ENCODE measurements around the gene LRCH4.
"Not testable (repeated sequence)": the region's sequence is repeated elsewhere in the genome, so short reads cannot be mapped to it uniquely, and the experiment has no call there.

The LRCH4 gene

DNA sequence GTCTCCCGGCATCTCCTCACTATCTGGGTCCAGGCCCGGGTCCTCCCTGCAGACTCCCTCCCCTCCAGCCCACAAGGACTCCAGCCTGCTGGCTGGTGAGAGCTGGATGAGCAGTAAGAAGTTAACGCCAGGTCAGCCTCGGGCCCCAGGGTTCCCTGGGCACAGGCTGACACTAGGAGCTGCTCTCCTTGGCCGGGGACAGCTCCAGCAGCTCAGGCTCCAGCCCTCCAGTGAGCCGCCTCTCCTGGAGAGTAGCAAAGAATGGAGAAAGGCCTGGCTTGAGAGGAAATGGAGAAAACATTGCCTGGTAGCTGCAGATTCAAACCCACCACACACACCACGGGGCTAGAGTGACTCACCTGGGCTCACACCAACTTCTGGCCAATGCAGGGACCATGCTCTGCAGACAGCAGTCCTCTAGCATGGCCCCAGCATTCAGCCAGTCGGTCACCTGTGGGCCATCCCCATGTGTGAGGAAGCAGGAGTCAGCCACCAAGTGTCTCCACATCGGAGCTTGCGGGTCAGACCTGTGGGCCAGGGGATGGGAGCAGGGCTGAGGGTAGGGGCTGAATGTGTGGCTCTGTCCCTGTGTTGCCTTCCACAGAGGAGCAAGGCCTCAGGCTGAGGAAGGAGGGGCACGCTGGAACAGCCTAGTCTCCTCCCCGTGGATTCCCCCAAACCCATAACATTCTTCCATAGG, 18.7 kb downstream of the LRCH4 start:
- peak; percentile 69 for DNase-seq

- no peak for DNase-seq
These were observed 19.9 kb downstream of the LRCH4 start for GRCh38 chr7:100566018-100566531.

DNA sequence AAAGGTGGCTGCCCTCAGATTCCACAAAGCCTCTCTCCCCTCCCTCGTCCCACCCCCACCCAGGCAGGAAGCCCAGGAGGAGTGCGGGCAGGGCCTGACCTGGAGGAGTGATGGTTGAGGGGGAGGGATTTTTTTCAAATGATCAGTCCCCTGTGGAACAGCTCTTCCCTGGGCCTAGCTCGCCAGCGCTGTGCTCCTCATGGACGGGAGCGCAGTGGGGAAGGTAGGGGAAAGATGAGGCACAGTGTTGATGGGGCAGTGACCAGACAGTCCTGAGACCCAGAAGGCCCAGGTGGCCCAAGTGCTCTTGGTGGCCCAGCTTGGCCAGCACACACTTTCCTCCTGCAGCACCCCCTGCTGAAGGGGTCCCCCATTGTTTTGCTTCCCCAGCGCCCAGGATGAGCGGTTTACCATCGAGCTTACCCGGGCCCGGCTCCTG, 20.8 kb downstream of the LRCH4 start:
- no peak for DNase-seq

GRCh38 chr7:100564405-100564804, 21.5 kb downstream of the LRCH4 start:
- DNase-seq = not testable (repeated sequence)

DNA sequence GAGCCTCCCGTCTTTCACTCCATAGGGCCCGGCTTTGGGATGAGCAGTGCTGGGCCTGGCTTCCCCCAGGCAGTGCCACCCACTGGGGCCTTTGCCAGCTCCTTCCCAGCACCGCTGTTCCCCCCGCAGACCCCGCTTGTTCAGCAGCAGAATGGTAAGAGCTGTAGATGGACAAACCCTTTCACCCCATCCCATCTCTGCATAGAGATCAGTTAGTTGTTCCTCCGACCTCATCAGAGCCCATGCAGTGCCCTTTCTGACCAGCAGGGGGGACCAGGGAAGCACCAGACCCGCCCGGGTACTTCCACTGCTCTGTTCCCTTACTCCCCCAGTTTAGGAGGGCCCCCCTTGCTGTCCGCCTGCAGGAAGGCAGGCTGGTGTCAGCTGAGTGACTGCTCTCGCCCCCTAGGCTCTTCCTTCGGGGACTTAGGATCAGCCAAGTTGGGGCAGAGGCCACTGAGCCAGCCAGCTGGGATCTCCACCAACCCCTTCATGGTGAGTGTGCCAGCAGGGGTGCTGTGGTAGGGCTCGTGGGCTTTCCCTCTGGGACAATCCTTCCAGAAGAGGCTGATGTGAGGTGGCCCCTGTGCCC, 22.0 kb downstream of the LRCH4 start:
- peak; percentile 86 for DNase-seq

DNA sequence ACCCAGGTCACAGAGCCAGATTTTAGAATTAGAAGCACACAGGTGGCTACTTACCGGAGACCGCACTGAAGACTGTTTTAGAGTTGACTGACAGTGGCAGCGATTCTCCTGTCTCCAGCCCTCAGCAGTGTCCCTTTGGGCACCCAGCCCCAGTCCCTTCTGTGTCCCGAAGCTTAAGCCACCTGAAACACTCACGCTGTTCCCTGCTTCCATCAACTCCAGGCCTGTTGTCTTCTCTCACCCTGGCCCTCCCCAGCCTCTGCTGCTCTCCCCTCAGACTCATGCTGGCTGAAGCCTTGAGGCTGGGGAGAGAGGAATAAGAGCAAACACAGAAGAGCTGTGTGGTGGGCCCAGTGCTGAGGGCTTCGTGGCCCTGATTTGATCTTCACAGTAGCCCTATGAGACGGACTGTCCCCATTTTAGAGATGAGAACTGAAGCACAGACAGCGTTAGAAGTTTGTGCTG, 22.8 kb downstream of the LRCH4 start:
- no peak for DNase-seq

- DNase-seq = no peak
These were observed 23.5 kb downstream of the LRCH4 start for GRCh38 chr7:100562195-100563099.

GRCh38 chr7:100561491-100562194, 24.3 kb downstream of the LRCH4 start:
- DNase-seq = no peak

GRCh38 chr7:100559127-100559526, 26.8 kb downstream of the LRCH4 start:
- DNase-seq = no peak

- no peak for DNase-seq
These were observed 29.4 kb downstream of the LRCH4 start for GRCh38 chr7:100556541-100556940.

DNA sequence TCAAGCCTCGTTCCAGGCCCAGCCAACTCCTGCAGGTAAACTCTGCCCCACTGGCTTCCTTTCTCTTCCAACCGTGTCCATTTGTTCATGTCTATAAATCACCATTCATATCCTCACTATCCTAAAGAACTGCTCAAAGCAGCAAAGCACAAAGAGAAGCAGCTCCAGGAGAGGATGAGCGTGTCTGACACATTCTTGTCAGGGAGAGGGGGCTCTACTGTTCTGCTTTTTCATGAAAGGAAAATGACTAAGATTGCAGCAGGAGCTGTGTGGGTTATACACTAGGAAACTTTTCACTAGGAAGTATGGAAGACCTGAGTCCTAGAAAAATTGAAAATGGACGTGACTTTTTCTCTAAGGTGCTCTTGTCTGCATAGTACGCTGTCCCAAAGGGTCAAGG, 30.2 kb downstream of the LRCH4 start:
- no peak for DNase-seq

DNA sequence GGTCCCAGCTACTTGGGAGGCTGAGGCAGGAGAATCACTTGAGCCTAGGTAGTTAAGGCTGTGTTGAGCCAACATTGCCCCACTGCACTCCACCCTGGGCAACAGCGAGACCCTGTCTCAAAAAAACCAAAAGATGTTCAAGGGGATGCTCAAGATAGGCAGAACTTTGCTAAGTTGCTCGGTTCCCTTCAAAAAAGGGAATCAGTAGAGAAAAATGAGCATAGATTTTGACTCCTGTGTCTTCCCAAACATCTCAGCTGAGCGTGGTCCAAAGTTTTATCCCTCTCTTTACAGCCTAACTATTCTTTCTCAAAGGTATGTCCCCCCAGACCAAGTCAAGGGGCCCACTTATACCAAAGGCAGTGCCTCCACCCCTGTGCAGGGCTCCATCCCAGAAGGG, 32.9 kb downstream of the LRCH4 start:
- no peak for DNase-seq

- no peak for DNase-seq
These were observed 33.4 kb downstream of the LRCH4 start for GRCh38 chr7:100552532-100552931.

GRCh38 chr7:100548446-100548845, 37.5 kb downstream of the LRCH4 start:
- DNase-seq = not testable (repeated sequence)

DNA sequence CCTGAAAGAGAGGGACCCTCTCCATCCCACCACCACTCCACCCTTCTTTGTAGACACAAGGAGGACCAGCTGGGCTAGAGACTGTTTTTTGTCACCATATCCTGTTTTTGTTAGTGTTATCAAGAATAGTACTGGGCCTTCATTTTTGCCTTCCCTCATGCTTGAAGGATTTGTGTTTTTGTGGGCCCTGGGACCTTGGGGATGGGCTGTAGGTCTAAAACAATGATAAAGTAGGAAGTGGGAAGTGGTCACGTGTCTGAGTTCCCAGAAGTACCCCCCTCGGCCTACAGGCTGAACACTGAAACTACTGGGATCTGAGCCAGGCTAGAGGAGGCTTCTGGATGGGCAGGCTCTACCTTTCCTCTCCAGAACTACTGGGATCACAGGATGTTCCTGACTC, 38.1 kb downstream of the LRCH4 start:
- no peak for DNase-seq

DNA sequence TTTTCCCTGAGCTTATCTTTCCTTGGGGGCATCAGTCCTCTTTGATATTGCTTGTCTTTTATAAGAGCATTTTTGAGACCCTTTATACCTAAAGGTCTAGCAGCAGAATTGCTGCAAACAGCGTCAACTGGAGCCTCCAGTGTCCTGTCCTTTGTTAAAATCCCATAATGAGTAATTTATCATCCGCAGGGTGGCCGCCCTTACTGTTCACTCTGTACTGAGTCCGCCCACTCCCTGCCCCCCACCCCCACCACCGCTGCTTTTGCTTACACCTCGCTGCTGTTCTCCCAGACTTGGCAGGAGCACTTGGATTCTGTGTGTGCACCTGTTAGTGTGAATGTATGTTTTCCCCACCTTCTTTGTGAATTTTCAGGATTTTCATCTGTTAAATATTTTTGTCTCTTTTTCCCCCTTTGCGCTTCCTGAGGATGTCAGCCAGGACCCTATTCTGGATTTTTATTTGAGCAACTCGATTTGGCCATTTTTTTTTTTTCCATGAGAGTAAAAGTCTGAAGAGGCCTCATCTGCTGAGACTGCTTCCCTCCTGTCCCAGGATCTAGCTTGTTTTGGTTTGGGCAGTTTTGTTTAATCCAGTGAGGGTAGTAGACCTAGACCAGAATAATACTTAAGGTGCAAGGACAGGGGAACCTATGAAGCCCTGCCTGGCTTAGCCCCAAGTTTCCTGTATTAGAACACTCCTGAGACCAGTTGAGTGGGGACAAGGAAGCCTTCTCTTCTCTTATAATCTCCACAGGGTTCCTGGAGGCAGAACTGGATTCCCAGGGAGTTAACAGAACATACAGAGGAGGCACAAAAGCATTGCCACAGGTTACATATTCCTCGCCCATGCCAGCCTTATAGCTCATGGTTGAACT, 38.8 kb downstream of the LRCH4 start:
- no peak for DNase-seq

DNA sequence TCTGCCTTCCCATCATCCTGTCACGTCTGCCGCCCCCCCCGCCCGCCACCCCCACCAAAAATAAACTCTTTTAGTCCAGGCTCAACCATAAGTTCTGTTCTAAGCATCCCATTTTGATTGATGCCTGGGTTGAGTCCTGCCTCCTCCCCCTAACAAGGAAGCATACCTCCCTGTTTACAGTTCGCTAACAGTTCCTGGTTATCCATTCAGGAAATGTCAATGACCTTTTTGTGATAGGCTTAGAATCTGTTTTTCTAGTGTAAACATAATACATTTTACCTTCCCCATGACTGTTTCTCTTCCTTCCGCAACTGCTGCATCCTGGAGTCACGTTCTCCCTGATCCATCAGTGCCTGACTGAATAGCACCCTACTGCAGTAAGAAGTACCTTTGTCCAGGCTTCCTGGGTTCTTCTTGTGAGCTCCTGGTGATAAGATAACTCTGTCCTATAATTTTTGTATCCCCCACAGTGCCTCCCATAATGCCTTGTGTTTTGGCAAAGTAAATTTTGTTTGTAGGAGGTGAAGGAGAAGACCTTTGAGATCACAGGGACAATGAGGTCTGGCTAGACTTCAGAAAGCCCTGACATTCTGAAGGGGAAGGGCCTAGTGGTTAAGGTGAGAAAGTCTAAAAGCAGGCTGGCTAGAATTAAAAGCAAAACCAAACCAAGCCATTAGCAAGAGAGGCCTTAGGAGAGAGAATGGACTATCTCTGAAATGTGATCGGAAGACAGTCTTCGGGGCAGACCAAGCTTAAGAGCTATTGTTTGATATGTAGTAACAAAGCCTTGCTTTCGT, 39.6 kb downstream of the LRCH4 start:
- peak; percentile 87 for DNase-seq

GRCh38 chr7:100545360-100546128, 40.4 kb downstream of the LRCH4 start:
- peak; percentile 75 for DNase-seq

- DNase-seq = peak; percentile 49
These were observed 41.0 kb downstream of the LRCH4 start for GRCh38 chr7:100544967-100545359.

- no peak for DNase-seq
These were observed 41.5 kb downstream of the LRCH4 start for GRCh38 chr7:100544386-100544785.
